ENCODE results near the gene ZFHX3.

DNA sequence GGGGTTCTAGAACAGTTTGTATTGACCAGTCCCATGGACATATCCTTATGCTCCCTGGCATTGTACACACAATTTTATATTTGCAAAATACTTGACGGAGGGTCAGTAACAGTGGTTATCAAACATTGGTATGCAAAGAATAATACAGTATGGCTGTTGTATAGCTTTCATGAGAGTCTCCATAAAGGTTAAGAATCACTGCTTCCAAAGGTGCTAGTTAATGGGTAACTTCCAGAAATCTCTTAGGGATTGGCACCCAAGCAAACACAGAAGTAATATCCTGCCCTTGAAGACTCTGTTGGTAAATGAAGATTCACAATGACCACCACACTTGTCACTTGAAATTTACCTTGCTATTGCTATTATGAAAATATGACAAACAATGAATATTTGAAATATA is 239.2 kb downstream of the ZFHX3 start:
- TF ChIP-seq MYC (IDR thresholded peaks at IDR 0.05; ENCODE audit: low read depth, low read length) (no peak), MYC (CRISPR knock-in tag; IDR thresholded peaks at IDR 0.05; ENCODE audit: borderline replicate concordance, low read depth) (no peak), RBM22 (IDR thresholded peaks at IDR 0.05; ENCODE audit: low read depth, low read length, poor library complexity, severe bottlenecking) (no peak), HCFC1 (IDR thresholded peaks at IDR 0.05; ENCODE audit: low read depth, low read length) (no peak), ZNF695 (CRISPR knock-in tag; IDR thresholded peaks at IDR 0.05) (no peak), ZNF764 (CRISPR knock-in tag; IDR thresholded peaks at IDR 0.05; ENCODE audit: low read depth) (no peak), MXI1 (IDR thresholded peaks at IDR 0.05; ENCODE audit: low read depth, low read length) (no peak), ZNF212 (CRISPR knock-in tag; IDR thresholded peaks at IDR 0.05) (no peak), TBP (optimal IDR thresholded peaks at IDR 0.05; ENCODE audit: low read depth, low read length) (no peak), HNRNPLL (IDR thresholded peaks at IDR 0.05; ENCODE audit: low read depth, low read length, poor library complexity, severe bottlenecking) (no peak), ZNF274 (IDR thresholded peaks at IDR 0.05; ENCODE audit: borderline replicate concordance, low read depth, low read length) (no peak), MED1 (CRISPR knock-in tag; IDR thresholded peaks at IDR 0.05; ENCODE audit: borderline replicate concordance) (no peak), RAD21 (CRISPR knock-in tag; conservative IDR thresholded peaks at IDR 0.05 in 1 of 2, IDR thresholded peaks at IDR 0.05 in 1 of 2) (no peak)
- TF ChIP-seq, protein P1, sequence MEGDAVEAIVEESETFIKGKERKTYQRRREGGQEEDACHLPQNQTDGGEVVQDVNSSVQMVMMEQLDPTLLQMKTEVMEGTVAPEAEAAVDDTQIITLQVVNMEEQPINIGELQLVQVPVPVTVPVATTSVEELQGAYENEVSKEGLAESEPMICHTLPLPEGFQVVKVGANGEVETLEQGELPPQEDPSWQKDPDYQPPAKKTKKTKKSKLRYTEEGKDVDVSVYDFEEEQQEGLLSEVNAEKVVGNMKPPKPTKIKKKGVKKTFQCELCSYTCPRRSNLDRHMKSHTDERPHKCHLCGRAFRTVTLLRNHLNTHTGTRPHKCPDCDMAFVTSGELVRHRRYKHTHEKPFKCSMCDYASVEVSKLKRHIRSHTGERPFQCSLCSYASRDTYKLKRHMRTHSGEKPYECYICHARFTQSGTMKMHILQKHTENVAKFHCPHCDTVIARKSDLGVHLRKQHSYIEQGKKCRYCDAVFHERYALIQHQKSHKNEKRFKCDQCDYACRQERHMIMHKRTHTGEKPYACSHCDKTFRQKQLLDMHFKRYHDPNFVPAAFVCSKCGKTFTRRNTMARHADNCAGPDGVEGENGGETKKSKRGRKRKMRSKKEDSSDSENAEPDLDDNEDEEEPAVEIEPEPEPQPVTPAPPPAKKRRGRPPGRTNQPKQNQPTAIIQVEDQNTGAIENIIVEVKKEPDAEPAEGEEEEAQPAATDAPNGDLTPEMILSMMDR (IDR thresholded peaks at IDR 0.05 in 2 of 3, conservative IDR thresholded peaks at IDR 0.05 in 1 of 3; ENCODE audit: insufficient read depth in 2 of 3, low read depth in 1 of 3, low read length in 3 of 3), result no peak

All from K562 (cell line).